Frontal cortex (tissue), 4 donors: ENCODE measurements around the gene CTRB2. TPM values are rescaled to one million over a fixed set of nuclear protein-coding genes. Genes with fewer than 3 reads are reported as not detected.
"Not testable (repeated sequence)": the region's sequence is repeated elsewhere in the genome, so short reads cannot be mapped to it uniquely, and the experiment has no call there.

Source experiments
- DNase-seq, 2 donors: peaks; one replicate each; pipeline ENCODE4 v3.0.0; 2012; ENCODE audit warnings: low spot score in 2 of 2
- FAIRE-seq: peaks from 2 replicates; lab custom pipeline; 2012; peaks lifted over from hg19 to GRCh38; lab: Jason Lieb, UNC
- total RNA-seq: library from RNA; depleted of rRNA; stranded (reverse); fragments of >200 nt; gene quantifications from one replicate; pipeline ENCODE4 v1.2.3, GENCODE V29; 2014
- donor health status: control.
- donor health status: control.
- donor health status: control.

The CTRB2 gene
- total RNA-seq, 1 donor from 2014 or later, result not detected

GRCh38 chr16:75208861-75209505, 2.0 kb upstream of the CTRB2 start:
- FAIRE-seq (no peak), DNase-seq (no peak)

GRCh38 chr16:75208242-75208825, 1.4 kb upstream of the CTRB2 start:
- FAIRE-seq (no peak), DNase-seq (no peak)

GRCh38 chr16:75207831-75208230, 870 bp upstream of the CTRB2 start:
- DNase-seq (no peak), FAIRE-seq (no peak)

DNA sequence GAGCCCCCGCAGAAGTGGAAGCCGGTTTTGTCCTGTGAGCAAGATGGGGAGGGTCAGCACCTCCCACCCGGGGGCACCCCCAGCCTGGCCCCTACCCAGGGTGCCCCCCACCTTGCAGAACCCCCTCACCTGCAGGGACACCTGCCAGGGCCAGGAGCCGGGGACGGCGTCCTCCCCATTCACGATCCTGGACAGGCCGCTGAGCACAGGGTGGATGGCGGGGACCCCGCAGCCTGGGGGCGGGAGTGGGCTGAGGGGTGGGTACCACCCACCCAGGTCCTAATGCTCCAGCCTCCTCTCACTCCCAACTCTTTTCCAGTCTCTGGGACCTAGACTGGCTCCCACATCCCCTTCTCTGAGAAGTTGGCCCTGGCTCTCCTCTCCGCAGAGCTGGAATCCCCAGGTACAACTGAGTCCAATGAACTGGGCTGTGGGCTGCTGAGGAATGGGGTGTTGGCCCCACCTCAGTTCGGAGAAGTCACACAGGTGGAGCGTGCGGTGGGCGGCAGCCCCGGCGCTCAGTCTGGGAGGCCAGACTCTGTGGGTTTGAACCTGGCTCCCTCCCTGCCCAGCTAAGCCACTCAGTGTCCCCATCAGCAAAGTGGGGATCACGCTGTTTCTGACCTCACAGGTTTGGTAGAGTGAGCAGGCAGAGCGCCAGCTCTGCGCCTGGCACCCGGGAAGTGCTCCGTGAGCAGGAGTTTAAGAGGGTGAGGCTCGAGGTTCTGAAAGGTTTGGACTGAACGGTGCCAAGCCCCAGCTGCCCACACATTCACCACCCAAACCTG, 806 bp downstream of the CTRB2 start:
- DNase-seq, result not testable (repeated sequence)

DNA sequence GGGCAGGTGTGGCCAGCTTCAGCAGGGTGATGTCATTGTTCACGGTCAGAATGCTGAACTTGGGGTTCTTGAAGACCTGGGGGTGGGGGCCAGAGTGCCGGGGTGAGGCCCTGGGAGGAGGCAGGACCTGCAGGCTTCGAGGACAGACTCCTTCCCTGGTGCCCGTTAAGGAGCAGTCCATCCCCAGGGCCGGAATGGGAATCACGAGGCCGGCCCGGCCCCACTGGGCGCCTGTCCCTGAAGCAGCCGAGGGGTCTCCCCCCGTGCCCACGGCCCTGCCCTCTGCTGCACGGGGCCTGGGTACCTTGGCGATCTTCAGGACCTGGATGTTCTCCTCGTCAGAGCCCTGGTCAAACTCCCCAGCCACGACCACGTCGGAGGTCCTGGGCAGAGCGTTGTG, 1.5 kb downstream of the CTRB2 start:
- FAIRE-seq, DNase-seq: not testable (repeated sequence)

More for the DNA sequence above, 806 bp downstream of the CTRB2 start:
- FAIRE-seq, result not testable (repeated sequence)

DNA sequence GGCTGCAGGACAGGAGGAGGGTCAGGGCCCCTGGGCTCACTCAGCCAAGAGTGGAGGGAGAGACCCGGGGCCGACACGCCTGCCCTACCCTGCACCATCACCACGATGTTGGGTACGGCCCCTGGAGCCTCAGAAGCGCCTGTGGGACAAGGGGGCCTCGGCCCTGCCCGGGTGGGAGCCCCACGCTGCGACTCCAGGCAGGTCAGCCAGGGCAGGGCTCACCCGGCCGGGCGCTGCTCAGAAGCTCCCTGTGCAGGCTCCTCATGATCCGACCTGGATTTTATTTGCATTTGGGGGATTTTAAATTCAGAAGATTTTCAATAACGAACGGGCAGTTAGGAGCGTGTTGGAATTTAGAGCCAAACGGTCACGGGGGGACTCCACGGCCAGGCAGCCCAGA, 2.1 kb downstream of the CTRB2 start:
- FAIRE-seq, result not testable (repeated sequence)

GRCh38 chr16:75204410-75204758, 2.6 kb downstream of the CTRB2 start:
- FAIRE-seq (no peak), DNase-seq (no peak)

More for the DNA sequence above, 2.1 kb downstream of the CTRB2 start:
- DNase-seq, result not testable (repeated sequence)

GRCh38 chr16:75203667-75204409, 3.1 kb downstream of the CTRB2 start:
- FAIRE-seq (no peak), DNase-seq (no peak)

DNA sequence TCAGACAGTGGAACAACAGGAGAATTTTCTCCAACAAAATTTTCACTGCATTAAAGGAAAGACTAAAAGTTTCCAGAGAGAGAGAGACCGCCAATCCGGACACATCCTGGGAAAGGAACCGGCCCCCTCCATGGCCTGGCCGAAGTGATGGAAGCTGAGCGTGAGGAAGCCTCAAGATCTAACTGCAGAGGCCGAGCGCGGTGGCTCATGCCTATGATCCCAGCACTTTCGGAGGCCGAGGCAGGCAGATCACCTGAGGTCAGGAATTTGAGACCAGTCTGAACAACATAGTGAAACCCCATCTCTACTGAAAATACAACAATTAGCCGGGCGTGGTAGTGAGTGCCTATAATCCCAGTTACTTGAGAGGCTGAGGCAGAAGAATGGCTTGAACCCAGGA, 3.9 kb downstream of the CTRB2 start:
- FAIRE-seq, result no peak
- DNase-seq, result no peak

DNA sequence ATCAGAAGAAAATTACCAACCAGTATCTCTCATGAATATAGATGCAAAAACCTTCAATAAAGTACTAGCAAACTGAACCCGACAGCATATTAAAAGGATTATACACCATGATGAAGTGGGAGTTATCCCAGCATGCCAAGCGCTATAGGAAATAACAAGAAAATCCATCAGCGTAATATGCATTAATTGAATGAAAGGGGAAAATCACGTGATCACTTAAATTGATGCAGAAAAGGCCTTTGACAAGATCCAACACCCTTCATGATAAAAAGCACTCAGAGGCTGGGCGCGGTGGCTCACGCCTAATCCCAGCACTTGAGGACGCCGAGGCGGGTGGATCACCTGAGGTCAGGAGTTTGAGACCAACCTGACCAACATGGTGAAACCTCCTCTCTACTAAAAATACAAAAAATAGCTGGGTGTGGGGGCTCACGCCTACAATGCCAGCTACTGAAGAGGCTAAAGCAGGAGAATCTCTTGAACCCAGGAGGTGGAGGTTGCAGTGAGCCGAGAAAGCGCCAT, 4.8 kb downstream of the CTRB2 start:
- no peak for DNase-seq
- FAIRE-seq, result no peak

DNA sequence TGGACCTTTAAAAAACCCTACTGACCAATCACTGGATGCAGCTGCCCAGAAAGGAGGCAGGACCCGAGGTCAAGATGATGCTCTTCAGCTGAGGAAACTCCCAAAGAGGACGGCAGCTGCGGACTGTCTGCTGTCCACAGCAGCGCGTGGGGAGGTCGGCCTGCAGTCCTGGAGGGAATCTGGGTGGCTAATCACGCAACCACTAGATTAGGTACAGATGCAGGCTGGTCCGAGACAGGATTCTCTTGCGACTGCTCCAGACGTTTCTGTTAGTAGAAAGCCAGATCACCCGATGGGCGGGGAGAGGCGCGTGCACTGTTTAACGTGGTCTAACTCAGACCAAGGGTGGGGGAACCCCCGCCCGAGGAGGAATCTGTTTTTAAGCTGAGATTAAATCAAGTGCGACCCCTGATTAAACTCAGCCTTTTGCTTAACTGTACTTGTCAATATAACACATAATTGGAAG, 8.8 kb downstream of the CTRB2 start:
- DNase-seq (no peak), FAIRE-seq (no peak)

DNA sequence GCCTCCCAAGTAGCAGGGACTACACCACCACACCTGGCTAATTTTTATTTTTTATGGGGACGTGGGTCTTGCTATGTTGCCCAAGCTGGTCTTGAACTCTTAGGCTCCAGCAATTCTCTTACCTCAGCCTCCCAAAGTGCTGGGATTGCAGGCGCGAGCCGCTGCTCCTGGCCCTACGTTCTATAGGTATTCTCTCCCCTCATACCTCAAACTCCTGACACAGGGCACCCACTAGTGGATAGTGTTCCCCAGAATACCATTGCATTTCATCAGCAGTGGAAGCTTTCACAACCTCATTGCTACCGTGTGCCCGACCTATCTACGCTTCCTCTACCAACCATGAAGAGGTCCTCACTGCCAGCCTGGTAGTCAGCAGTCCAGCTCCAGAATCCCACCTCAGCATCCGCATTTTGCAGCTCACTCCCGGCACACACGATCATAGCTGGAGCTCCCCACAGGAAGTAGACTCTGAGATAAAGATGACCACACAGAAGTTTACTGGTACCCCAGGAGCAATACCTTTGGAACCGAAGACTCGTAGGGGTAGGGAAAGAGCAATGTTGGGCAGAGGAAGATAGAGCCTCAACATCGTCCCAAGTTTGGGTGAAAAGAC, 9.3 kb downstream of the CTRB2 start:
- DNase-seq (no peak), FAIRE-seq (no peak)

DNA sequence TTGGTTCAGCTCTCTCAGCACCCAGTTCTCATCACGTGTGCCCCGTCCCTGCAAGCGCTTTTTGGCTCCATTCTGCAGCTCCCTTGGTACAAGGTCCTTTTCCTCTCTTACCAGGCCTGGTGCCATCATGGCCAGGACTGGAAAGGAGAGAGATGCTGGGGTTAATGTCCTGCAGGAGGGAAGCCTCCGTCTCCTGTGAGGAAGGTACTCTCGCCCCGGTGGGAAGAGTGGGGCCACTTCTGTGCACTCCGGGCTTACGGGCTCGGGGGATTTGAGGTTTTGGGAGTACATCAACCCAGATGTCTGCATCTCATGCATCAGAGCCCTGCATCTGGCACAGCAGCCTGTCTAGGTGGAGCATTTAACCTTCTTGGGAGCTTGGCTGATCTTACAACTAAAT, 10.1 kb downstream of the CTRB2 start:
- no peak for FAIRE-seq
- no peak for DNase-seq

DNA sequence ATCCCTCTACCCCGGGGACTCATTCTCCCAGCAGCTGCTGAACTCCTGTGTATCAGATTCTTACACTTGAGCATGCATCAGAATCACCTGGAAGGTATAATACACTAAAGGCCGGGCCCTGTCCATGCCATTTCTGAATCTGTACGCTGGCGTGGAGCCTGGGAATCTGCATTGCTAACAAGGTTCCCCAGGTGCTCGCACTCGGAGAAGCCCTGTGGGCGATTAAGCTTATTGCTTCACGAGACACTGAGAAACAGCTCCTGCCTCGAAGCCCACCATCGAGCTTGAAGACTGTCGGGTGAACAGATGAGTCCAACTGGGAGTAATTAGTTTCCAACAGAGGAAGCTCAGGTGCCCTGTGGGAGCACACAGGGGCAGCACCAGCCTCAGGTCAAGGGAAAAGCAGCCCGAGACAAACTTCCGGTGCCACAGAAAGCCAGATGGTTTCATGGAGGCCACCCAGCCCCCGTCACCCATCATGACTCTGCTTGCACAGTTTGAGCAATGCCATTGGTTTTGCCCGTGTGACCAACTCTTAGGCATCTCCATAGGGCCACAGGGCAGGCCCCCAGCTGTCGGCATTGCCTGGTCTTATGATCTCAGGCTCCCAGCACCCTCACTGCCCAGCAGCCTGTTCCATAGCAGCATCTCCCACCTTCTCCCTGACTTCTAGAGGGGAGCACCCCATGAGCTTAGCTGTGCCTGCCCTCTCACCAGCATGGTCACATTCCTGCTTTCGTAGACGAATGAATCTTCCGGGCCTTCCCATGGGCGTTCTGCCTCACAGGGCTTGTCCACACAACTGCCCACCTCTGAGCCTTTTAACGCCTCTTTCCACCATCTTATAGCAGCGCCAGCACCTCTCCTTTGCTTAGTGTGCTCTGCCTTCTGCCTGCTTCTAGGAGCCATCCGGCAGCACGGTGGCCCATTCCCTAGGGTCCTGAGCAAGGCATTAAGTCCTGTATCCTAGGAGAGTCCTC, 10.9 kb downstream of the CTRB2 start:
- FAIRE-seq, result no peak
- DNase-seq, result no peak

GRCh38 chr16:75193730-75194444, 13.1 kb downstream of the CTRB2 start:
- no peak for FAIRE-seq
- no peak for DNase-seq

- DNase-seq, result no peak
- no peak for FAIRE-seq
Observed at GRCh38 chr16:75193265-75193650, 13.7 kb downstream of the CTRB2 start.

DNA sequence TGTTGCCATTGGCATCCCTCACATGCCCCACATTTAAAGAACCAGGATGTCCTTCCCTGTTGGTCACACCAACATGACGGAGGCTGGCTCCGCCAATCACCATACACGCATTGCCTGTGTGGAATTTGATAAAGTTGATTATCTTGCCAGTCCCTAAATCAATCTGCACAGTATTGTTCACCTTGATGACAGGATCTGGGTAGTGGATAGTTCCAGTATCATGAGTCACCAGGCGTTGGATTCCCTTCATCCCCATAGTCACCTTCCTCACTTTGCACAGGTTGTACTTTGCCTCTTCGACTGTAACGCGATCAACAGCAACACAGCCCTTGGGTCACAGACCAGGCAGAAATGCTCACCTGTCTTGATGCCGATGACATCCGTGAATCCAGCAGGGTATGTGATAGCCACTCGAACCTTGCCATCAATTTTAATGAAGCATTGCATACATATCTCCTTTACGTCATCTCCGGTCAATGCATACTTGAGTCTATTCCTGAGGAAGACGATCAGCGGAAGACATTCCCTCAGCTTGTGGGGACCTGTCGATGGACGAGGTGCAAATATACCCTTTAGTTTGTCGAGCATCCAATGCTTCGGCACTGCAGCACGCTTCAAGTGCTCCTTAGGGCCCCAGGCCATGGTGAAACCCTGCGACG, 14.2 kb downstream of the CTRB2 start:
- FAIRE-seq, result no peak
- DNase-seq, result no peak
